HG02798 (cell line): Measurements from ENCODE around the gene PFKFB4.

Experiments used
- ATAC-seq: cut with Tn5 transposase; IDR thresholded peaks from one replicate; pipeline ENCODE4 v1.9.1; 2021; ENCODE audit warnings: mild to moderate bottlenecking; ENCODE audit not compliant: unreplicated experiment, poor library complexity

Gene PFKFB4

DNA sequence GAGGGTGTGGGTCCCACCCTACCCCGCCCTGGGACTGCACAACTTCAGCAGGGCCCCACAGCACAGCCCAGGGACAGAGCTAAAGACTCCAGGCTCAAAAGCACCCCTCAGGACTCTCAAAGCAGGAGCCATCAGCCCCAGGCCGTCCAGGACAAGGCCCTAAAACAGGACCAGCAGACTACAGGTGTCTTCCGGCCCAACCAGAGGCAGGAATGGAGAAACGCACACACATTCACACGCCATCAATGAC lies 84.0 kb downstream of the PFKFB4 start:
- ATAC-seq, result peak; percentile 11

DNA sequence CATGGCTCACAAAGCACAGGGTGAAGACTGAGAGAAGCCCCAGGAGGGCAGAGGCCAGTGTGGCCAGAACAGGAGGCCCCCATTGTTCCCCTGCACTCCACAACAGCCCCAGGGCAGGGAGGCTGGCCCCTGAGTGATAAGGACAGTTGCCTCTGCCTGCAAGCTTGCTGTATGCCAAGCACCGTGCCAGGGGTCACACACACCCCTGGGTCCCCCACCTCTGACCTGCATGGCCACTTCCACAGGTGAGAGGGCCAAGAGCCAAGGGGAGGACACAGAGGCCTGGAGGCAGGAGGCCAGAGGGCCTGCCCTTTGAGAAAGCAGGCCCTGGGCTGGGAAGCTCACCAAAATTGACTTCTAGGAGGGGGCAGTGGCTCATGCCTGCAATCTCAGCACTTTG lies 86.3 kb downstream of the PFKFB4 start:
- no peak for ATAC-seq

GRCh38 chr3:48469046-48469915 lies 87.3 kb downstream of the PFKFB4 start:
- no peak for ATAC-seq

- ATAC-seq, result no peak
These were observed 88.3 kb downstream of the PFKFB4 start for GRCh38 chr3:48468329-48468731.
